Measurements from ENCODE around the gene IL6R. TPM values are rescaled to one million over a fixed set of nuclear protein-coding genes. Genes with fewer than 3 reads are reported as not detected.

IL6R gene
- total and polyA plus RNA-seq, 2 donors from 2014 or later = 6.2 to 33.0 TPM

GRCh38 chr1:154459080-154459479 lies 53.9 kb downstream of the IL6R start:
- FAIRE-seq (no peak), DNase-seq (no peak)
- H3K9ac ChIP-seq (ENCODE audit: low read length in 3 of 3) = no peak overlapping the region
- no peaks in the 10 kb centered on the region for H3K9me3 ChIP-seq (ENCODE audit: control insufficient read depth in 2 of 3, insufficient read depth in 1 of 3, low read length in 3 of 3)
- intact Hi-C loops (cut with DNase I) = no loop called here
- no peak overlapping the region for H3K27ac ChIP-seq (ENCODE audit: low read depth in 2 of 2, low read length in 2 of 2)
- peaks cover 0 to 14% (median 5%) of the 10 kb centered on the region in 3 donors for H3K4me1 ChIP-seq (ENCODE audit: control insufficient read depth in 2 of 3, insufficient read depth in 2 of 3, low read depth in 1 of 3, low read length in 3 of 3)
- no peak for TF ChIP-seq CTCF (IDR thresholded peaks at IDR 0.05; ENCODE audit: borderline replicate concordance, extremely low read depth, insufficient read depth)
- H3K27me3 ChIP-seq (ENCODE audit: control insufficient read depth, insufficient read depth, low read length) = no peaks in the 10 kb centered on the region
- H3K36me3 ChIP-seq (ENCODE audit: control insufficient read depth in 2 of 3, insufficient read depth in 3 of 3, low read length in 3 of 3) = peaks cover 0 to 11% (median 0%) of the 10 kb centered on the region in 3 donors
- no peak overlapping the region for H3K4me3 ChIP-seq (ENCODE audit: low read length in 3 of 3)

DNA sequence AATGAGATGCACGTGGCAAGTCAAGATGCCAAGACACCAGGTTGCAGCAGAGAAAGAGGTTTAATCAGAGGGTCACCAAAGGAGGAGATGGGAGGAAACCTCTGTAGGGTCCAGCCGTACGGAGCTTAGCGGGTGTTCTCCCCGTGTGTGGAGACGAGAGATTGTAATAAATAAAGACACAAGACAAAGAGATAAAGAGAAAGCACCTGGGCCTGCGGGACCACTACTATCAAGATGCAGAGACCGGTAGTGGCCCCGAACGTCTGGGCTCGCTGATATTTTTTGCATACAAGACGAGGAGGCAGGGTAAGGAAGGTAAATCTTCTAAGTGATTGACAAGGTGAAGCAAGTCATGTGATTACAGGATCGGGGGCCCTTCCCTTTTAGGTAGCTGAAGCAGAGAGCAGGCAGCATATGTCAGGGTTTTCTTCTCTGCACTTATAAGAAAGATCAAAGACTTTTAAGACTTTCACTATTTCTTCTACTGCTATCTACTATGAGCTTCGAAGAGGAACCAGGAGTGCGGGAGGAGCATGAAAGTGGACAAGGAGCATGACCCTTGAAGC lies 55.6 kb downstream of the IL6R start:
- H3K4me1 ChIP-seq (ENCODE audit: control insufficient read depth in 2 of 3, insufficient read depth in 2 of 3, low read depth in 1 of 3, low read length in 3 of 3) = peaks cover 0 to 14% (median 9%) of the 10 kb centered on the region in 3 donors
- H3K36me3 ChIP-seq (ENCODE audit: control insufficient read depth in 2 of 3, insufficient read depth in 3 of 3, low read length in 3 of 3) = peaks cover 0 to 12% (median 2%) of the 10 kb centered on the region in 3 donors
- no peak overlapping the region for H3K27ac ChIP-seq (ENCODE audit: low read depth in 2 of 2, low read length in 2 of 2)
- H3K9me3 ChIP-seq (ENCODE audit: control insufficient read depth in 2 of 3, insufficient read depth in 1 of 3, low read length in 3 of 3) = no peaks in the 10 kb centered on the region
- no peak overlapping the region for H3K9ac ChIP-seq (ENCODE audit: low read length in 3 of 3)
- intact Hi-C loops (cut with DNase I) = no loop called here
- no peak overlapping the region for H3K4me3 ChIP-seq (ENCODE audit: low read length in 3 of 3)
- DNase-seq (no peak), FAIRE-seq (no peak)
- H3K27me3 ChIP-seq (ENCODE audit: control insufficient read depth, insufficient read depth, low read length) = no peaks in the 10 kb centered on the region
- no peak for TF ChIP-seq CTCF (IDR thresholded peaks at IDR 0.05; ENCODE audit: borderline replicate concordance, extremely low read depth, insufficient read depth)

DNA sequence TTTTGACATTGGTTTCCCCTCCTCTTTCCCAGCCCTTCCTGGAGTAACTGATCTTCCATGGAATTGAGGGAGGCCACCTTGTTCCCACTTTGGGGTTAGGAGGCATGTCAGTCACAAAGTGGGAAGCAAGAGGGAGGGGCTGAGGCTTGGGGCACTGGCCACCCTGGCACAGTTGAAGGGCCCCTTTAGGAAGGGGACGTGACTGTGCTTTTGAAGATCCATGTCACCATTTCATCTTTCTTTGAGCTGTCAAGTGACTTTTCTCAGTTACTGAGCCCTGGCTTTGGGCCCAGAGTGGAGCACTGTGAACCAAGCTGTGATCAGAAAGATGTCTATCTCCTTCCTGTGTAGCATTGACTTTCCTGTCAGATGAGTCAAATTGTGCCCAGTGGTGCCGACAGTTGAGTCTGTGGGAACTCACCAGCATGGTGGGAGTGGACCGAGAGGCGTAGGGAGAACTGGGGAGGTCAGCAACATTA lies 58.4 kb downstream of the IL6R start:
- peaks cover 0 to 14% (median 10%) of the 10 kb centered on the region in 3 donors for H3K4me1 ChIP-seq (ENCODE audit: control insufficient read depth in 2 of 3, insufficient read depth in 2 of 3, low read depth in 1 of 3, low read length in 3 of 3)
- no peak for TF ChIP-seq CTCF (IDR thresholded peaks at IDR 0.05; ENCODE audit: borderline replicate concordance, extremely low read depth, insufficient read depth)
- peaks cover 0 to 9% (median 2%) of the 10 kb centered on the region in 3 donors for H3K36me3 ChIP-seq (ENCODE audit: control insufficient read depth in 2 of 3, insufficient read depth in 3 of 3, low read length in 3 of 3)
- no peak for FAIRE-seq
- no peaks in the 10 kb centered on the region for H3K9me3 ChIP-seq (ENCODE audit: control insufficient read depth in 2 of 3, insufficient read depth in 1 of 3, low read length in 3 of 3)
- no peaks in the 10 kb centered on the region for H3K27me3 ChIP-seq (ENCODE audit: control insufficient read depth, insufficient read depth, low read length)
- H3K9ac ChIP-seq (ENCODE audit: low read length in 3 of 3) = peak overlapping the region in 1 of 3 donors; percentile 5
- H3K27ac ChIP-seq (ENCODE audit: low read depth in 2 of 2, low read length in 2 of 2) = peak overlapping the region; percentile 18 to 81
- H3K4me3 ChIP-seq (ENCODE audit: low read length in 3 of 3) = no peak overlapping the region
- intact Hi-C loops (cut with DNase I) = no loop called here
- DNase-seq = no peak
